Natural killer cell (primary cell): Measurements from ENCODE around the gene UBAP1. TPM values are rescaled to one million over a fixed set of nuclear protein-coding genes. Genes with fewer than 3 reads are reported as not detected.

Source experiments
- ATAC-seq, 3 donors: fragments of 150-1000 bp in 2 of 3; fragments of 200-7000 bp in 1 of 3; cut with Tn5 transposase; 1 replicate in 1 of 3; 2 replicates in 2 of 3; pipeline ENCODE4 v1.10.0; 2021; ENCODE audit warnings: mild to moderate bottlenecking in 2 of 3, moderate library complexity in 2 of 3
- DNase-seq, 2 donors: peaks; one replicate each; pipeline versions ENCODE4 v3.0.0 to v3.0.0-alpha.2; 2013 to 2021; ENCODE audit warnings: mixed read lengths in 1 of 2
- H3K27ac ChIP-seq: one replicate; pipeline ENCODE4 v1.5.1; 2013; ENCODE audit warnings: mild to moderate bottlenecking, low read length
- H3K27me3 ChIP-seq: one replicate; pipeline ENCODE4 v1.6.1; 2013; ENCODE audit warnings: low read length; ENCODE audit not compliant: control insufficient read depth, insufficient read depth
- H3K36me3 ChIP-seq: one replicate; pipeline ENCODE4 v1.6.1; 2013; ENCODE audit warnings: low read length; ENCODE audit not compliant: control insufficient read depth, insufficient read depth
- H3K4me1 ChIP-seq: one replicate; pipeline ENCODE4 v1.6.1; 2013; ENCODE audit warnings: low read length; ENCODE audit not compliant: control insufficient read depth, insufficient read depth
- H3K4me3 ChIP-seq: one replicate; pipeline ENCODE4 v1.5.1; 2013; ENCODE audit warnings: low read length
- H3K9me3 ChIP-seq: one replicate; pipeline ENCODE4 v1.6.1; 2013; ENCODE audit warnings: low read length; ENCODE audit not compliant: control insufficient read depth, insufficient read depth
- H3K27ac Mint-ChIP-seq, 2 donors: one replicate each; pipeline ENCODE4 v1.8.0; 2022; ENCODE audit warnings: mild to moderate bottlenecking in 2 of 2, mixed read lengths in 2 of 2, moderate library complexity in 1 of 2
- H3K27me3 Mint-ChIP-seq, 2 donors: one replicate each; pipeline ENCODE4 v1.8.0; 2022; ENCODE audit warnings: low read depth in 2 of 2, mixed read lengths in 2 of 2
- H3K36me3 Mint-ChIP-seq: one replicate; pipeline ENCODE4 v1.8.0; 2022; ENCODE audit warnings: mixed read lengths
- H3K4me1 Mint-ChIP-seq, 2 donors: one replicate each; pipeline ENCODE4 v1.8.0; 2022; ENCODE audit warnings: mixed read lengths in 2 of 2
- H3K4me3 Mint-ChIP-seq: one replicate; pipeline ENCODE4 v1.8.0; 2022; ENCODE audit warnings: mild to moderate bottlenecking, moderate library complexity, mixed read lengths
- H3K9me3 Mint-ChIP-seq, 2 donors: one replicate each; pipeline ENCODE4 v1.8.0; 2022; ENCODE audit warnings: mixed read lengths in 2 of 2
- WGBS: methylation state at CpG from one replicate; pipeline ENCODE4 v1.1.7; 2013; ENCODE audit warnings: missing lambda C conversion rate; ENCODE audit not compliant: insufficient coverage; 5-methylcytosine and 5-hydroxymethylcytosine counted together
- intact Hi-C: fragments of 100-400 bp; cut with micrococcal nuclease; formaldehyde crosslinking; loops from one replicate; pipeline ENCODE4 v1.14.2; 2022
- total RNA-seq, 4 donors: library from RNA; stranded (reverse); fragments of 120-200 nt in 1 of 4; gene quantifications; one replicate each; pipeline versions ENCODE4 v1.2.3 to v1.2.4, GENCODE V29; 2013 to 2022
- TF ChIP-seq, protein P1 (sequence below): fragments of 200-600 bp; IDR thresholded peaks from one replicate; pipeline ENCODE4 v1.8.0; 2022; ENCODE audit warnings: antibody characterized with exemption

Gene UBAP1
- total RNA-seq, 3 donors from 2014 or later (not counting 1 experiment from before 2014, with no cell fraction given): 43.6 to 59.3 (median 49.7) TPM

- no peaks in the 10 kb centered on the region for H3K36me3 Mint-ChIP-seq
- peak; percentile 66 to 82 for DNase-seq
- Histone ChIP-seq H3K27me3 (no peaks in the 10 kb centered on the region), H3K4me1 (peaks cover 6% of the 10 kb centered on the region), H3K4me3 (no peak overlapping the region), H3K27ac (no peak overlapping the region), H3K36me3 (peaks cover 39% of the 10 kb centered on the region), H3K9me3 (no peaks in the 10 kb centered on the region)
- intact Hi-C loops: loop anchor here (1.0 to 2.0 kb wide), 3 partner anchors 74 to 242 kb away; partner anchors contain the start of genes DCAF12 and UBAP1
- TF ChIP-seq, protein P1, sequence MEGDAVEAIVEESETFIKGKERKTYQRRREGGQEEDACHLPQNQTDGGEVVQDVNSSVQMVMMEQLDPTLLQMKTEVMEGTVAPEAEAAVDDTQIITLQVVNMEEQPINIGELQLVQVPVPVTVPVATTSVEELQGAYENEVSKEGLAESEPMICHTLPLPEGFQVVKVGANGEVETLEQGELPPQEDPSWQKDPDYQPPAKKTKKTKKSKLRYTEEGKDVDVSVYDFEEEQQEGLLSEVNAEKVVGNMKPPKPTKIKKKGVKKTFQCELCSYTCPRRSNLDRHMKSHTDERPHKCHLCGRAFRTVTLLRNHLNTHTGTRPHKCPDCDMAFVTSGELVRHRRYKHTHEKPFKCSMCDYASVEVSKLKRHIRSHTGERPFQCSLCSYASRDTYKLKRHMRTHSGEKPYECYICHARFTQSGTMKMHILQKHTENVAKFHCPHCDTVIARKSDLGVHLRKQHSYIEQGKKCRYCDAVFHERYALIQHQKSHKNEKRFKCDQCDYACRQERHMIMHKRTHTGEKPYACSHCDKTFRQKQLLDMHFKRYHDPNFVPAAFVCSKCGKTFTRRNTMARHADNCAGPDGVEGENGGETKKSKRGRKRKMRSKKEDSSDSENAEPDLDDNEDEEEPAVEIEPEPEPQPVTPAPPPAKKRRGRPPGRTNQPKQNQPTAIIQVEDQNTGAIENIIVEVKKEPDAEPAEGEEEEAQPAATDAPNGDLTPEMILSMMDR: peak; percentile 96
- no peak overlapping the region for H3K4me3 Mint-ChIP-seq
- H3K27me3 Mint-ChIP-seq: no peaks in the 10 kb centered on the region
- WGBS: 61% methylated on average over 10 of the region's 10 CpGs
- H3K27ac Mint-ChIP-seq: peak overlapping the region; percentile 43 to 62
- ATAC-seq: peak; percentile 75 to 91 (median 77)
- H3K4me1 Mint-ChIP-seq: no peaks in the 10 kb centered on the region
- no peaks in the 10 kb centered on the region for H3K9me3 Mint-ChIP-seq
Measured at GRCh38 chr9:34252670-34253459, 74.0 kb downstream of the UBAP1 start.

DNA sequence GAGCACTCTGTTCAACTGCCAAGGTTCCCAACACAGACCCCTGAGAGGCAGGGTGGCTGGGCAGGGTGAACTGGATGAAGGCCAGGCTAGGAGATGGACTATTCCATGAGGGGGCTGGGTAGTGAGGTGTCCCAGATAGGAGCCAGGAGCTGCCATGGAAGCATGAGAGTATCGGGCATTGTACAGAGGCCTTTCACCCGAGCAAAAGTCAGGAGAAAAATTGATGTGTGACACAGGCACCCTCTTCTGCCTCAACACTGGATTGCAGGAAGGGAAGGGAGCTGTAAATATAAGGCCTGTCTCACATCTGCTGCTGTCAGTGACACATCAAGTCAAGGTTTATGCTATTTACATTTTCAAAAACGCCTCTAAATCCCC lies 74.6 kb downstream of the UBAP1 start:
- no peak overlapping the region for H3K27ac ChIP-seq
- Mint-ChIP-seq H3K4me3 (no peak overlapping the region), H3K9me3 (no peaks in the 10 kb centered on the region), H3K36me3 (no peaks in the 10 kb centered on the region), H3K27me3 (no peaks in the 10 kb centered on the region), H3K27ac (peak overlapping the region; percentile 39 to 62), H3K4me1 (no peaks in the 10 kb centered on the region)
- intact Hi-C loops: loop anchor here (1.0 to 2.0 kb wide), 3 partner anchors 75 to 242 kb away; partner anchors contain the start of genes DCAF12 and UBAP1
- H3K36me3 ChIP-seq: peaks cover 35% of the 10 kb centered on the region
- DNase-seq (no peak), ATAC-seq (no peak)
- peaks cover 6% of the 10 kb centered on the region for H3K4me1 ChIP-seq
- no peaks in the 10 kb centered on the region for H3K9me3 ChIP-seq
- 100% methylated on average over 3 of the region's 3 CpGs for WGBS
- H3K27me3 ChIP-seq: no peaks in the 10 kb centered on the region
- TF ChIP-seq, protein P1: no peak
- no peak overlapping the region for H3K4me3 ChIP-seq

GRCh38 chr9:34254141-34254913 lies 75.5 kb downstream of the UBAP1 start:
- no peak overlapping the region for H3K4me3 ChIP-seq
- H3K9me3 ChIP-seq: no peaks in the 10 kb centered on the region
- Mint-ChIP-seq H3K27me3 (no peaks in the 10 kb centered on the region), H3K4me3 (no peak overlapping the region), H3K36me3 (no peaks in the 10 kb centered on the region), H3K9me3 (no peaks in the 10 kb centered on the region), H3K4me1 (no peaks in the 10 kb centered on the region), H3K27ac (peak overlapping the region; percentile 39 to 62)
- H3K4me1 ChIP-seq: peaks cover 6% of the 10 kb centered on the region
- ATAC-seq: no peak
- no peak overlapping the region for H3K27ac ChIP-seq
- H3K36me3 ChIP-seq: peaks cover 27% of the 10 kb centered on the region
- TF ChIP-seq, protein P1: no peak
- intact Hi-C loops: no loop called here
- H3K27me3 ChIP-seq: no peaks in the 10 kb centered on the region
- 95% methylated on average over 15 of the region's 16 CpGs for WGBS
- no peak for DNase-seq
